Hepatocyte (in vitro differentiated cells): Measurements from ENCODE around the gene S100A7A. TPM values are rescaled to one million over a fixed set of nuclear protein-coding genes. Genes with fewer than 3 reads are reported as not detected.
"Not testable (repeated sequence)": the region's sequence is repeated elsewhere in the genome, so short reads cannot be mapped to it uniquely, and the experiment has no call there.

ENCODE experiments used
- DNase-seq: peaks from one replicate; pipeline ENCODE4 v3.0.0-alpha.2; 2016; ENCODE audit warnings: low spot score
- H2AFZ ChIP-seq: fragments of 200-600 bp; sonication (generic); 2 replicates; pipeline ENCODE4 v1.6.0; 2016; ENCODE audit warnings: antibody characterized with exemption, mild to moderate bottlenecking
- H3K27ac ChIP-seq: fragments of 200-600 bp; sonication (generic); 2 replicates; pipeline ENCODE4 v1.5.1; 2016; ENCODE audit warnings: mild to moderate bottlenecking
- H3K27me3 ChIP-seq: fragments of 200-600 bp; sonication (generic); 2 replicates; pipeline ENCODE4 v1.6.1; 2016
- H3K36me3 ChIP-seq: fragments of 200-600 bp; sonication (generic); replicated peaks from 2 replicates; pipeline ENCODE4 v1.5.1; 2016; ENCODE audit warnings: low read depth; ENCODE audit not compliant: insufficient read depth
- H3K4me1 ChIP-seq: fragments of 200-600 bp; sonication (generic); 2 replicates; pipeline ENCODE4 v1.5.1; 2016; ENCODE audit warnings: mild to moderate bottlenecking, moderate library complexity; ENCODE audit not compliant: insufficient read depth
- H3K4me2 ChIP-seq: fragments of 200-600 bp; sonication (generic); 2 replicates; pipeline ENCODE4 v1.6.0; 2016
- H3K4me3 ChIP-seq: fragments of 200-600 bp; sonication (generic); 2 replicates; pipeline ENCODE4 v1.5.1; 2016; ENCODE audit warnings: mild to moderate bottlenecking
- H3K79me2 ChIP-seq: fragments of 200-600 bp; sonication (generic); 2 replicates; pipeline ENCODE4 v1.6.0; 2017; ENCODE audit warnings: mild to moderate bottlenecking
- H3K9me2 ChIP-seq: fragments of 200-600 bp; sonication (generic); replicated peaks from 2 replicates; pipeline ENCODE4 v1.6.0; 2017; ENCODE audit warnings: mild to moderate bottlenecking; ENCODE audit not compliant: insufficient read depth
- H3K9me3 ChIP-seq: fragments of 200-600 bp; sonication (generic); 2 replicates; pipeline ENCODE4 v1.5.1; 2016; ENCODE audit warnings: low read depth, mild to moderate bottlenecking
- H4K20me1 ChIP-seq: fragments of 200-600 bp; sonication (generic); 2 replicates; pipeline ENCODE4 v1.6.0; 2016; ENCODE audit warnings: mild to moderate bottlenecking; ENCODE audit not compliant: insufficient read depth, poor library complexity, severe bottlenecking
- EZH2 ChIP-seq: fragments of 200-600 bp; sonication (generic); IDR thresholded peaks from 2 replicates; pipeline ENCODE4 v1.6.1; 2016; ENCODE audit warnings: antibody characterized with exemption, mild to moderate bottlenecking, borderline replicate concordance
- EZH2phosphoT487 ChIP-seq: fragments of 200-600 bp; sonication (generic); IDR thresholded peaks from one replicate; pipeline ENCODE4 v1.6.1; 2018; ENCODE audit warnings: antibody characterized with exemption, mild to moderate bottlenecking, low read depth, moderate library complexity; ENCODE audit not compliant: unreplicated experiment, severe bottlenecking
- WGBS: methylation state at CpG from one replicate; pipeline ENCODE4 v1.1.6; 2016; ENCODE audit warnings: low lambda C conversion rate; ENCODE audit errors: missing lambda C conversion rate; 5-methylcytosine and 5-hydroxymethylcytosine counted together
- polyA plus RNA-seq: library from polyadenylated mRNA; unstranded; fragments of >200 nt; fragmentation: Nextera tagmentation; extraction: Ambion mirVana; gene quantifications from 2 replicates; pipeline ENCODE4 v1.2.1, GENCODE V29; 2016
- total RNA-seq: library from RNA; depleted of rRNA; stranded (reverse); fragments of >200 nt; gene quantifications from 2 replicates; pipeline ENCODE4 v1.2.3, GENCODE V29; 2014
- TF ChIP-seq, protein P1 (sequence below): fragments of 200-600 bp; sonication (generic); IDR thresholded peaks from 2 replicates; pipeline ENCODE4 v1.5.1; 2016; ENCODE audit warnings: antibody characterized with exemption, mild to moderate bottlenecking; ENCODE audit not compliant: poor library complexity

The S100A7A gene
- total and polyA plus RNA-seq, 2 experiments from 2014 or later = not detected

DNA sequence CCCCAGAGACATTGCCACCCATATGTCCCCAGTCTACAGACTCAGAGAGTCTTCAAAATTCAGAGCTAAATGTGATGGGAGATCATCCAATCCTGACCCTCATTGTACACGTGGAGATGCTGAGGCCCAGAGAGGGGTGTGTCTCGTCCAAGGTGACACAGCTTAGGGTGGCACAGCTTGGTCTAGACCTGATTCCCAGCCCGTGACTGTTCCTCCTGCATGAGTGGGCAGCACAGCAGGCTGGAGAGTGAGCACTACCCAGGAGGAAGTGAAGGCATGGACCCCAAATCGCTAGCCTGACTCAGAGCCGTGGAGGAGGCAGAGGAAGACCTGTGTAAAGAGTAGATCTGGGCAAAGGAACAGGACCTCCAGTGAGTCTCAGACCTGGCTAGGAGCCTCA lies 27.8 kb downstream of the S100A7A start:
- DNase-seq = no peak
- 64% methylated on average over 5 of the region's 5 CpGs for WGBS
- H3K79me2 ChIP-seq = no peaks in the 10 kb centered on the region
- H3K9me3 ChIP-seq = no peaks in the 10 kb centered on the region
- no peaks in the 10 kb centered on the region for H3K4me1 ChIP-seq
- no peaks in the 10 kb centered on the region for H4K20me1 ChIP-seq
- H3K36me3 ChIP-seq = no peaks in the 10 kb centered on the region
- no peak for TF ChIP-seq EZH2
- no peak for TF ChIP-seq EZH2phosphoT487
- TF ChIP-seq, protein P1, sequence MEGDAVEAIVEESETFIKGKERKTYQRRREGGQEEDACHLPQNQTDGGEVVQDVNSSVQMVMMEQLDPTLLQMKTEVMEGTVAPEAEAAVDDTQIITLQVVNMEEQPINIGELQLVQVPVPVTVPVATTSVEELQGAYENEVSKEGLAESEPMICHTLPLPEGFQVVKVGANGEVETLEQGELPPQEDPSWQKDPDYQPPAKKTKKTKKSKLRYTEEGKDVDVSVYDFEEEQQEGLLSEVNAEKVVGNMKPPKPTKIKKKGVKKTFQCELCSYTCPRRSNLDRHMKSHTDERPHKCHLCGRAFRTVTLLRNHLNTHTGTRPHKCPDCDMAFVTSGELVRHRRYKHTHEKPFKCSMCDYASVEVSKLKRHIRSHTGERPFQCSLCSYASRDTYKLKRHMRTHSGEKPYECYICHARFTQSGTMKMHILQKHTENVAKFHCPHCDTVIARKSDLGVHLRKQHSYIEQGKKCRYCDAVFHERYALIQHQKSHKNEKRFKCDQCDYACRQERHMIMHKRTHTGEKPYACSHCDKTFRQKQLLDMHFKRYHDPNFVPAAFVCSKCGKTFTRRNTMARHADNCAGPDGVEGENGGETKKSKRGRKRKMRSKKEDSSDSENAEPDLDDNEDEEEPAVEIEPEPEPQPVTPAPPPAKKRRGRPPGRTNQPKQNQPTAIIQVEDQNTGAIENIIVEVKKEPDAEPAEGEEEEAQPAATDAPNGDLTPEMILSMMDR = no peak
- no peak overlapping the region for H3K4me2 ChIP-seq
- H3K4me3 ChIP-seq = no peak overlapping the region
- H2AFZ ChIP-seq = no peak overlapping the region
- no peaks in the 10 kb centered on the region for H3K27me3 ChIP-seq
- H3K9me2 ChIP-seq = no peaks in the 10 kb centered on the region
- H3K27ac ChIP-seq = no peak overlapping the region

DNA sequence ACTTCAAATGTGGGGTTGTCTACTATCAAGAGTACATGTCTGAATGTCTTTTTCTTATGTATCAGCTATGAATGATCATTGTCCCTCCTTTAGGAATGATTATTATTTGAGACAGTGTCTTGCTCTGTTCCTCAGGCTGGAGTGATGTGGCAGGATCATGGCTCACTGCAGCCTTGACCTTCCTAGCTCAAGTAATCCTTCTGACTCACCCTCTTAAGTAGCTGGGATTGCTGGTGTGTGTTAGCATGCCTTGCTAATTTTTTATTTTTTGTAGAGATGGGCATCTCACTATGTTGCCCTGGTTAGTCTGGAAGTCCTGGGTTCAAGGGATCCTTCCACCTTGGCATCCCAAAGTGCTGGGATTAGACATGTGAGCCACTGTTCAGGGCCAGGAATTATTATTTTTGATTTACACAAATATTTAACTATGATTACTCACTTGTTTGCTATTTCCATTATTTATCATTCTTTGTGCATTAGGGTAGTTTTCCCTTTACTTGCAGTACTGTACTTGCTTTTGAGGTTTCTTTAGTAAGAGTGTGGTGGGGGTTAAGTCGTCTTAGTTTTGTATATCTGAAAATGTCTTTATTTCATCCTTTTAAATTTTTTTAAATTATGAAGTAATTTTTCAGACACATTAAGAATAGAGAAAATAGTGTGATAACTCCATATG lies 31.3 kb downstream of the S100A7A start:
- Histone ChIP-seq H3K4me3 (no peak overlapping the region), H3K4me2 (no peak overlapping the region), H4K20me1 (no peaks in the 10 kb centered on the region), H3K4me1 (no peaks in the 10 kb centered on the region), H3K27me3 (no peaks in the 10 kb centered on the region), H2AFZ (no peak overlapping the region), H3K36me3 (no peaks in the 10 kb centered on the region), H3K9me2 (no peaks in the 10 kb centered on the region), H3K9me3 (no peaks in the 10 kb centered on the region), H3K79me2 (no peaks in the 10 kb centered on the region), H3K27ac (no peak overlapping the region)
- 75% methylated on average over 1 of the region's 1 CpG for WGBS
- TF ChIP-seq EZH2 = no peak
- TF ChIP-seq, protein P1 = no peak
- TF ChIP-seq EZH2phosphoT487 = no peak
- no peak for DNase-seq

DNA sequence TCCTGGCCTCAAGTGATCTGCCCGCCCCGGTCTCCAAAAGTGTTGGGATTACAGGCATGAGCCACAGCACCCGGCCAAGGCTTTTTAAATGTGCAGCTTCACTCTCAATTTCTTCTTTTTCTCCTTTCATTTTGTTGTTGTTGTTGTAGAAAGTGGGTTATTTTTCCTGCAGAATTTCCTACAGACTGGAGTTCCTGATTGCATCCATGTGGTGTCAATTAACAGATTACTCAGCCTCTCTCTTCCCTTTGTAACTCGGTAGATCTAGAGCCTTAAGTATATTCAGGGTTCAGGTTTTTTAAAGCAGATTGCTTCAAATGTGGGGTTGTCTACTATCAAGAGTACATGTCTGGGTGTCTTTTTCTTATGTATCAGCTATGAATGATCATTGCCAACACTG lies 32.5 kb downstream of the S100A7A start:
- not testable (repeated sequence) for H3K9me2 ChIP-seq, H3K4me1 ChIP-seq, H3K27ac ChIP-seq, H3K27me3 ChIP-seq, H3K4me2 ChIP-seq, H3K36me3 ChIP-seq, H4K20me1 ChIP-seq, H3K9me3 ChIP-seq, H3K79me2 ChIP-seq, H2AFZ ChIP-seq, DNase-seq, H3K4me3 ChIP-seq
- 88% methylated on average over 4 of the region's 4 CpGs for WGBS

DNA sequence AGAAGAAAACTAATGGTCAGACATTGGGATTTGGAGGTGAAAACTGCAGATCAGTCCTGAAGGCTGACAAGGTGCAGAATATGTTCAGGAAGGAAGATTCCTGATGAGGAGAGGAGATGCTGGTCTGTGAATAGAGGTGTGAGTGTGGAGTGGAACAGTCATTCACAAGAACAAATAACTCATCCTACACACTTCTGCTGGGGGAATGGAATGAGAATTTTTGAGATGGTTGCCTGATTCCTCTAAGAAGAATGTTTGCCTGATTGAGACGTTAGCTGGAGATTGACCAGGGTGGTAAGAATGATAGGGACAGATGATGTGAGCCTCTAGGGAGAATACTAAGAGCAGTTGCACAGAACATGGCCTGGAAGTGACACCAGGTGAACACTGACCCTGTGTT lies 40.1 kb downstream of the S100A7A start:
- no peaks in the 10 kb centered on the region for H3K9me3 ChIP-seq

More for the DNA sequence above, 40.1 kb downstream of the S100A7A start:
- Histone ChIP-seq H3K27me3 (no peaks in the 10 kb centered on the region), H3K27ac (no peak overlapping the region), H3K9me2 (no peaks in the 10 kb centered on the region), H3K79me2 (no peaks in the 10 kb centered on the region), H3K4me2 (no peak overlapping the region), H3K4me1 (no peaks in the 10 kb centered on the region), H4K20me1 (no peaks in the 10 kb centered on the region), H3K4me3 (no peak overlapping the region), H3K36me3 (no peaks in the 10 kb centered on the region), H2AFZ (no peak overlapping the region)
- DNase-seq = no peak
- WGBS = 44% methylated on average over 1 of the region's 1 CpG
- TF ChIP-seq, protein P1 = no peak
- TF ChIP-seq EZH2 (no peak), EZH2phosphoT487 (no peak)
